PC-3 (cell line): ENCODE data around the gene INKA2. TPM values are rescaled to one million over a fixed set of nuclear protein-coding genes. Genes with fewer than 3 reads are reported as not detected.

Source experiments
- ATAC-seq: fragments of 200-7000 bp; cut with Tn5 transposase; 2 replicates; pipeline ENCODE4 v1.9.1; 2020; ENCODE audit warnings: mild to moderate bottlenecking, moderate library complexity
- BruUV-seq: library from RNA; stranded (reverse); fragments of 400-500 nt; replicated peaks from 2 replicates; lab custom pipeline; 2021; lab: Mats Ljungman, UMichigan
- CTCF ChIA-PET: fragments of 300-600 bp; sonication (Branson Sonifier 250); formaldehyde crosslinking; loops from one replicate; lab custom pipeline; 2022; ENCODE audit warnings: antibody characterized with exemption; lab: Charles Lee
- POLR2A ChIA-PET: fragments of 300-600 bp; sonication (Branson Sonifier 250); formaldehyde crosslinking; loops from one replicate; lab custom pipeline; 2022; ENCODE audit warnings: antibody characterized with exemption; ENCODE audit not compliant: unreplicated experiment; lab: Charles Lee
- DNase-seq: peaks from one replicate; pipeline ENCODE4 v3.0.0-alpha.2; 2015
- H2AFZ ChIP-seq: fragments of 300-600 bp; sonication (generic); 2 replicates; pipeline ENCODE4 v1.6.0; 2016; ENCODE audit warnings: antibody characterized with exemption, low read length
- H3F3A ChIP-seq: fragments of 300-600 bp; sonication (generic); one replicate; pipeline ENCODE4 v1.6.0; 2017; ENCODE audit warnings: antibody characterized with exemption, low read length, control low read depth, mild to moderate bottlenecking; ENCODE audit not compliant: unreplicated experiment
- H3K27ac ChIP-seq: fragments of 300-600 bp; sonication (generic); 2 replicates; pipeline ENCODE4 v1.5.1; 2016; ENCODE audit warnings: mild to moderate bottlenecking, low read length
- H3K27me3 ChIP-seq: fragments of 300-600 bp; sonication (generic); 2 replicates; pipeline ENCODE4 v1.6.1; 2016; ENCODE audit warnings: low read length, mixed read lengths
- H3K36me3 ChIP-seq: fragments of 300-600 bp; sonication (generic); 2 replicates; pipeline ENCODE4 v1.6.1; 2016; ENCODE audit warnings: low read depth, mixed run types, low read length, mixed read lengths
- H3K4me1 ChIP-seq: fragments of 300-600 bp; sonication (generic); 2 replicates; pipeline ENCODE4 v1.5.1; 2016; ENCODE audit warnings: low read length; ENCODE audit not compliant: insufficient read depth
- H3K4me2 ChIP-seq: fragments of 300-600 bp; sonication (generic); 2 replicates; pipeline ENCODE4 v1.6.0; 2016; ENCODE audit warnings: low read length
- H3K4me3 ChIP-seq: fragments of 300-600 bp; sonication (generic); 2 replicates; pipeline ENCODE4 v1.5.1; 2016; ENCODE audit warnings: mild to moderate bottlenecking, low read length, mixed read lengths
- H3K79me2 ChIP-seq: fragments of 300-600 bp; sonication (generic); 2 replicates; pipeline ENCODE4 v1.6.1; 2017; ENCODE audit warnings: low read length, mixed read lengths
- H3K9ac ChIP-seq: fragments of 300-600 bp; sonication (generic); 2 replicates; pipeline ENCODE4 v1.6.0; 2016; ENCODE audit warnings: mild to moderate bottlenecking, low read length
- H3K9me2 ChIP-seq: fragments of 300-600 bp; sonication (generic); replicated peaks from 2 replicates; pipeline ENCODE4 v1.6.1; 2016; ENCODE audit warnings: mixed run types, low read length, mixed read lengths
- H3K9me3 ChIP-seq: fragments of 300-600 bp; sonication (generic); 2 replicates; pipeline ENCODE4 v1.6.1; 2016; ENCODE audit warnings: low read length, mixed read lengths
- H4K20me1 ChIP-seq: fragments of 300-600 bp; sonication (generic); 2 replicates; pipeline ENCODE4 v1.6.1; 2016; ENCODE audit warnings: low read length, mixed read lengths
- EZH2 ChIP-seq: fragments of 300-600 bp; sonication (generic); IDR thresholded peaks from one replicate; pipeline ENCODE4 v1.6.1; 2017; ENCODE audit warnings: antibody characterized with exemption, mild to moderate bottlenecking, low read length; ENCODE audit not compliant: unreplicated experiment
- EZH2phosphoT487 ChIP-seq: fragments of 300-600 bp; sonication (generic); IDR thresholded peaks from 2 replicates; pipeline ENCODE4 v1.6.1; 2018; ENCODE audit warnings: mild to moderate bottlenecking, antibody characterized with exemption, low read length, borderline replicate concordance
- intact Hi-C: fragments of 100-400 bp; cut with micrococcal nuclease; formaldehyde crosslinking; loops from 2 replicates; pipeline ENCODE4 v1.9.0; 2023
- total RNA-seq: library from RNA; depleted of rRNA; stranded (reverse); fragments of >200 nt; gene quantifications from 2 replicates; pipeline ENCODE4 v1.2.3, GENCODE V29; 2014
- TF ChIP-seq, protein P1 (sequence below): fragments of 300-600 bp; sonication (generic); conservative IDR thresholded peaks from 2 replicates; pipeline ENCODE4 v1.5.1; 2017; ENCODE audit warnings: antibody characterized with exemption, low read depth, mild to moderate bottlenecking, low read length

INKA2 gene
- total RNA-seq, 1 experiment from 2014 or later = 0.11 TPM

DNA sequence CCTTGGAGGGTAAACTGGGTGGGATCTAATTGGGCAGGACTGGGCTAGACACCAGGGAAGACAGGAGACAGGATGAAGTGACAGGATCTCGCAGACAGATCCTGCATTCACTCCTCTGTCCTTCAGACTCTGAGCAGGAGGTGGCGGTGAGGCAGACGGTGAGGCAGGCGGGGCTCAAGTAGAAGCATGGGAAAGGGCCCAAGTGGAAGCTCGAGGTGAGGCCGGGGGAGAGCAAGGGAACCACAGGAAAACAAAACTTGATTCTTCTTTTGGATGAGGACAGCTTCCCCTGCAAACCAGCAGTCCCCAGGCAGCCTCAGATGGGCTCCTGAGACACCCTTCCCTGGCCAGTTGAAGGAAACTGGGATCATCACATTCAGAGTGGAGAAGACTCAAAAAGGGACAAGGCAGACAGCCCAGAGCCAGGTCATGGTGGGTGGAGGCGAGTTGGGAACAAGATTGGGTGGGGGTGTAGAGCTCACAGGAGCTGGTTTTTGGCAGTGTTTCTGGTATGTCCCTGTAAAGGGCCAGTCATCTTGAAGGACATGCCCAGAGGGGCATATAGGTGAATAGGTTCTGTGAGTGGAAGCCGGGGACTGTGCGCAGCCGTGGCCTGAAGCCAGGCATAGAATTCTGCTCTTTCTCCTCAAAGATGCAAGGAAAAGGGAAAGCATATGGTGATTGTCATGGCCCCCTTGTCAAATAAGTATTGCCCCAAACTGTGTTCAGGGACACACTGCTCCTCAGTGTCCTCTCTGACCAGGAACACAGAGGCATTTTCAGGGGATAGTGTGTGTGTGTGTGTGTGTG, 18.0 kb downstream of the INKA2 start:
- Histone ChIP-seq H3K79me2 (no peaks in the 10 kb centered on the region), H3K9ac (no peak overlapping the region), H3K4me2 (0 out of 2 replicates have a peak overlapping the region, but pooled peaks have one; percentile 22), H4K20me1 (no peaks in the 10 kb centered on the region), H3K27ac (no peak overlapping the region), H3K9me3 (no peaks in the 10 kb centered on the region), H3K4me3 (no peak overlapping the region), H3F3A (no peaks in the 10 kb centered on the region), H3K36me3 (no peaks in the 10 kb centered on the region), H3K27me3 (no peaks in the 10 kb centered on the region), H3K4me1 (peaks cover 15% of the 10 kb centered on the region), H2AFZ (no peak overlapping the region), H3K9me2 (no peaks in the 10 kb centered on the region)
- POLR2A ChIA-PET = no interaction called here
- ATAC-seq (peak; percentile 39; the same call in 1 of the 2 replicates), DNase-seq (peak; percentile 40)
- no TSS peak for BruUV-seq
- intact Hi-C loops = no loop called here
- TF ChIP-seq EZH2 (no peak), EZH2phosphoT487 (no peak)
- TF ChIP-seq, protein P1, sequence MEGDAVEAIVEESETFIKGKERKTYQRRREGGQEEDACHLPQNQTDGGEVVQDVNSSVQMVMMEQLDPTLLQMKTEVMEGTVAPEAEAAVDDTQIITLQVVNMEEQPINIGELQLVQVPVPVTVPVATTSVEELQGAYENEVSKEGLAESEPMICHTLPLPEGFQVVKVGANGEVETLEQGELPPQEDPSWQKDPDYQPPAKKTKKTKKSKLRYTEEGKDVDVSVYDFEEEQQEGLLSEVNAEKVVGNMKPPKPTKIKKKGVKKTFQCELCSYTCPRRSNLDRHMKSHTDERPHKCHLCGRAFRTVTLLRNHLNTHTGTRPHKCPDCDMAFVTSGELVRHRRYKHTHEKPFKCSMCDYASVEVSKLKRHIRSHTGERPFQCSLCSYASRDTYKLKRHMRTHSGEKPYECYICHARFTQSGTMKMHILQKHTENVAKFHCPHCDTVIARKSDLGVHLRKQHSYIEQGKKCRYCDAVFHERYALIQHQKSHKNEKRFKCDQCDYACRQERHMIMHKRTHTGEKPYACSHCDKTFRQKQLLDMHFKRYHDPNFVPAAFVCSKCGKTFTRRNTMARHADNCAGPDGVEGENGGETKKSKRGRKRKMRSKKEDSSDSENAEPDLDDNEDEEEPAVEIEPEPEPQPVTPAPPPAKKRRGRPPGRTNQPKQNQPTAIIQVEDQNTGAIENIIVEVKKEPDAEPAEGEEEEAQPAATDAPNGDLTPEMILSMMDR = no peak
- CTCF ChIA-PET = no interaction called here

DNA sequence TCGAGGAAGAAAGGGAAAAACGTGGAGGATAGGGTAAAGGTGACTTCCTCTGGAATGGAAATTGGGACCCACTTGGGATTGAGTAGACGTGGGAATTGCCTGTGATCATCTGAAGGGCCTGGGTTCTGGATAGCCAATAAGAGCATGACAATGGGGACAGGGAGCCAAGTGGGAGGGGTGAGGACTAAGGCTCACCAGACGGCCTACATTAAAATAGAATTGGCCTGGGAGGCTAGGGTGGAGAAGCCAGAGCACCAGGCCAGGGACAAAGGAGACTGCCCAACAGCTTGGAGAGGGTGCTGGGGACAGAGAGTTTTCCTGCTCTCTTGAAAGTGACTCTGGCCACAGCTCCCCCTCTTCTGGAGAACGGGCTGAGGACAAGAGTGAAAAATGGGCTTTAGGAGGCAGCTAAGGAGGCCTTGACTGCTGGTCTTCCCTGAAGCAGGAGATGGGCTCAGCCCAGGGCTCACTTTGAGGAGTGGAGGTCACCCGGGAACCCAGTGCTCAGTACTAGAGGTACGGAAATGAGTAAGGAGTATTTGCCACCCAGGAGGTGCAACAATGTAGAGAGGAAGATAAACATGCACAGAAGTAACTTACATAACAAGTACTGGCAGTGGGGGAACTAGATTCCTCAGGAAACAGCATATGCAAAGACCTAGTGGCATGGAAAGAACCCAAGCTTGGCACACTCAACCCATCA, 18.8 kb downstream of the INKA2 start:
- no peak overlapping the region for H2AFZ ChIP-seq
- no peak overlapping the region for H3K27ac ChIP-seq
- ChIA-PET POLR2A (no interaction called here), CTCF (no interaction called here)
- H3K79me2 ChIP-seq = no peaks in the 10 kb centered on the region
- no peaks in the 10 kb centered on the region for H3K36me3 ChIP-seq
- no peaks in the 10 kb centered on the region for H4K20me1 ChIP-seq
- no peaks in the 10 kb centered on the region for H3K9me2 ChIP-seq
- TF ChIP-seq EZH2phosphoT487 = no peak
- TF ChIP-seq, protein P1 = no peak
- no peak for TF ChIP-seq EZH2
- H3K4me3 ChIP-seq = no peak overlapping the region
- H3K9ac ChIP-seq = no peak overlapping the region
- no peaks in the 10 kb centered on the region for H3K9me3 ChIP-seq
- H3K4me1 ChIP-seq = peaks cover 15% of the 10 kb centered on the region
- ATAC-seq (no peak), DNase-seq (no peak)
- intact Hi-C loops = no loop called here
- no peak overlapping the region for H3K4me2 ChIP-seq
- H3K27me3 ChIP-seq = no peaks in the 10 kb centered on the region
- no TSS peak for BruUV-seq
- no peaks in the 10 kb centered on the region for H3F3A ChIP-seq
